ENCODE measurements around the gene NDST3.

DNA sequence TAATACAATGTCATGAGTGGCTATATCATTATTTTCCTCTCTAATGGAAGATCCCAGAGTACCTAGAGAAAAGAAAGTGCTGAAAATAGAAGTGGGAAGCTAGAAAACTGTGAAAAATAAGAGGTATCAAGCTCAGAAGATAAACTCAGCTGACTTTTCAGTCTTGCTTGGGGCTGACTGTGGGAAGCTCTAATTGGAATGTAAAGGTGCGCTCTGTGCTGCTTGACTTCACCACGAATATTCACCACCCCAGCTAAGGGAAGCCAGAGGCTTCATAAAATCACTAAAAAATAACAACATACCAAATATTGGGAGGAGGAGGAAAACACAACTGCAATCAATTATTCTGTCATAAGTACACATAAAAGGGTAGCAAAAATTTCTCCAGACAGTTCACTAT lies 25.1 kb downstream of the NDST3 start:
- TF ChIP-seq CTCF (IDR thresholded peaks at IDR 0.05) (no peak), EZH2phosphoT487 (IDR thresholded peaks at IDR 0.05) (no peak), EZH2 (IDR thresholded peaks at IDR 0.05) (no peak)

Data from neural progenitor cell (in vitro differentiated cells).